ENCODE data around the gene ZDHHC5. TPM values are rescaled to one million over a fixed set of nuclear protein-coding genes. Genes with fewer than 3 reads are reported as not detected.
A peak's percentile ranks its signal among the peaks of the same experiment; 100 is the strongest.

ZDHHC5 gene
- total and polyA plus RNA-seq, 2 of the 13 experiments (the other 11 are each of a cell fraction or from before 2014, with no cell fraction given), result 26.6 to 34.0 TPM

GRCh38 chr11:57712256-57713150, 44.6 kb downstream of the ZDHHC5 start, which contains the start of gene TMX2 (continued):
- TF ChIP-seq CBX1 (IDR thresholded peaks at IDR 0.05; ENCODE audit: low read depth), result no peak
- TF ChIP-seq ZNF337 (CRISPR knock-in tag; IDR thresholded peaks at IDR 0.05; ENCODE audit: borderline replicate concordance, low read depth), result 0 out of 2 replicates have a peak, but pooled peaks have one; percentile 18
- peak; percentile 52; the same call in 1 of the 2 replicates for TF ChIP-seq ZNF180 (CRISPR knock-in tag; IDR thresholded peaks at IDR 0.05; ENCODE audit: borderline replicate concordance, low read depth)
- no peak for TF ChIP-seq ZBTB21 (CRISPR knock-in tag; IDR thresholded peaks at IDR 0.05)
- TF ChIP-seq ZNF749 (CRISPR knock-in tag; IDR thresholded peaks at IDR 0.05; ENCODE audit: borderline replicate concordance), result no peak
- TF ChIP-seq CREB1 (IDR thresholded peaks at IDR 0.05), result peak; percentile 88
- peak; percentile 98 for TF ChIP-seq CREB1 (CRISPR knock-in tag; IDR thresholded peaks at IDR 0.05)
- TF ChIP-seq ZNF629 (CRISPR knock-in tag; conservative IDR thresholded peaks at IDR 0.05), result no peak
- TF ChIP-seq MNT (IDR thresholded peaks at IDR 0.05), result 0 out of 2 replicates have a peak, but pooled peaks have one; percentile 2
- peak; percentile 95 for TF ChIP-seq NFYB (CRISPR knock-in tag; IDR thresholded peaks at IDR 0.05)
- peak; percentile 76 for TF ChIP-seq POGZ (CRISPR knock-in tag; IDR thresholded peaks at IDR 0.05)
- peak; percentile 71; the same call in 1 of the 2 replicates for TF ChIP-seq NAIF1 (CRISPR knock-in tag; IDR thresholded peaks at IDR 0.05; ENCODE audit: borderline replicate concordance)
- no peak for TF ChIP-seq IKZF4 (CRISPR knock-in tag; IDR thresholded peaks at IDR 0.05; ENCODE audit: borderline replicate concordance, low read depth, not compliant biosample characterization)
- TF ChIP-seq ZNF691 (CRISPR knock-in tag; IDR thresholded peaks at IDR 0.05; ENCODE audit: borderline replicate concordance, low read depth), result peak; percentile 85; the same call in 1 of the 2 replicates
- no peak for TF ChIP-seq ZNF282 (IDR thresholded peaks at IDR 0.05; ENCODE audit: partially characterized antibody)
- 0 out of 2 replicates have a peak, but pooled peaks have one; percentile 19 for TF ChIP-seq ZNF121 (CRISPR knock-in tag; IDR thresholded peaks at IDR 0.05)
- peak; percentile 66; the same call in 1 of the 2 replicates for TF ChIP-seq CHD2 (IDR thresholded peaks at IDR 0.05; ENCODE audit: low read depth, low read length)
- TF ChIP-seq CC2D1A (CRISPR knock-in tag; IDR thresholded peaks at IDR 0.05), result no peak
- peak; percentile 66; the same call in 1 of the 2 replicates for TF ChIP-seq NKX3-1 (CRISPR knock-in tag; IDR thresholded peaks at IDR 0.05)
- TF ChIP-seq EED (CRISPR knock-in tag; IDR thresholded peaks at IDR 0.05), result peak; percentile 67; the same call in 1 of the 2 replicates
- TF ChIP-seq ZNF441 (CRISPR knock-in tag; IDR thresholded peaks at IDR 0.05; ENCODE audit: borderline replicate concordance), result 0 out of 2 replicates have a peak, but pooled peaks have one; percentile 4
- TF ChIP-seq ZNF687 (CRISPR knock-in tag; IDR thresholded peaks at IDR 0.05), result peak; percentile 58
- no peak for TF ChIP-seq MTF2 (CRISPR knock-in tag; IDR thresholded peaks at IDR 0.05; ENCODE audit: borderline replicate concordance)
- TF ChIP-seq ZNF143 (CRISPR knock-in tag; IDR thresholded peaks at IDR 0.05), result peak; percentile 32; the same call in 1 of the 2 replicates
